Panc1 (cell line): Measurements from ENCODE around the gene ZNF550. TPM values are rescaled to one million over a fixed set of nuclear protein-coding genes. Genes with fewer than 3 reads are reported as not detected.
A peak's percentile ranks its signal among the peaks of the same experiment; 100 is the strongest.

Experiments used
- ATAC-seq: fragments of 200-7000 bp; cut with Tn5 transposase; 2 replicates; pipeline ENCODE4 v1.9.1; 2020; ENCODE audit warnings: mild to moderate bottlenecking, moderate library complexity
- BruUV-seq: library from RNA; stranded (reverse); fragments of 400-500 nt; replicated peaks from 2 replicates; lab custom pipeline; 2021; lab: Mats Ljungman, UMichigan
- CTCF ChIA-PET: fragments of 300-600 bp; sonication (Branson Sonifier 250); formaldehyde crosslinking; loops from one replicate; lab custom pipeline; 2022; ENCODE audit warnings: antibody characterized with exemption; lab: Charles Lee
- POLR2A ChIA-PET: fragments of 300-600 bp; sonication (Branson Sonifier 250); formaldehyde crosslinking; loops from one replicate; lab custom pipeline; 2022; ENCODE audit warnings: antibody characterized with exemption; lab: Charles Lee
- DNase-seq: peaks from one replicate; pipeline ENCODE4 v3.0.0-alpha.2; 2010; ENCODE audit warnings: low read depth, low spot score
- H3K27ac ChIP-seq: 2 replicates; pipeline ENCODE4 v1.5.1; 2011; ENCODE audit warnings: mild to moderate bottlenecking, low read length, inconsistent platforms
- H3K27me3 ChIP-seq: fragments of 200-500 bp; sonication (Bioruptor generic); 2 replicates; pipeline ENCODE4 v1.6.0; 2014; ENCODE audit warnings: low read length, inconsistent platforms; ENCODE audit not compliant: control insufficient read depth, insufficient read depth
- H3K36me3 ChIP-seq: fragments of 200-500 bp; sonication (Bioruptor generic); 2 replicates; pipeline ENCODE4 v1.5.1; 2014; ENCODE audit warnings: inconsistent platforms, mild to moderate bottlenecking, low read length, moderate library complexity; ENCODE audit not compliant: control insufficient read depth, insufficient read depth
- H3K4me1 ChIP-seq: 2 replicates; pipeline ENCODE4 v1.5.1; 2011; ENCODE audit warnings: inconsistent platforms, mild to moderate bottlenecking, low read length, moderate library complexity; ENCODE audit not compliant: control insufficient read depth, insufficient read depth
- H3K4me3 ChIP-seq, 2 experiments: 2 replicates each; pipeline ENCODE4 v1.5.1; 2011 to 2012; ENCODE audit warnings: low read depth in 2 of 2, low read length in 2 of 2, mild to moderate bottlenecking in 2 of 2, inconsistent platforms in 1 of 2, moderate library complexity in 1 of 2
- H3K9me3 ChIP-seq: fragments of 200-500 bp; sonication (Bioruptor generic); 2 replicates; pipeline ENCODE4 v1.5.1; 2014; ENCODE audit warnings: low read depth, mild to moderate bottlenecking, inconsistent platforms, low read length, moderate library complexity; ENCODE audit not compliant: control insufficient read depth, insufficient read depth
- CTCF ChIP-seq: fragments of 450-650 bp; IDR thresholded peaks from 2 replicates; pipeline ENCODE4 v1.5.1; 2017; ENCODE audit warnings: mild to moderate bottlenecking
- POLR2AphosphoS5 ChIP-seq: IDR thresholded peaks from 2 replicates; pipeline ENCODE4 v1.6.1; 2012; ENCODE audit warnings: mild to moderate bottlenecking, low read depth, low read length, moderate library complexity
- SIN3A ChIP-seq: IDR thresholded peaks from 2 replicates; pipeline ENCODE4 v1.6.1; 2012; ENCODE audit warnings: low read depth, mild to moderate bottlenecking, low read length, moderate library complexity, borderline replicate concordance; ENCODE audit not compliant: insufficient read depth
- TCF7L2 ChIP-seq: IDR thresholded peaks from 2 replicates; pipeline ENCODE4 v1.6.1; 2011; ENCODE audit warnings: mild to moderate bottlenecking, low read depth, low read length, inconsistent platforms
- in situ Hi-C: cut with HindIII; loops from 2 replicates; pipeline ENCODE4 v1.10.0; 2016; ENCODE audit warnings: low sequenced_read_pairs, low pct_unique_long_range_greater_than_20kb
- intact Hi-C: fragments of 100-400 bp; cut with micrococcal nuclease; formaldehyde crosslinking; loops from one replicate; pipeline ENCODE4 v1.10.0; 2022; ENCODE audit not compliant: unreplicated experiment
- total RNA-seq: library from RNA; stranded (reverse); gene quantifications from one replicate; pipeline ENCODE4 v1.2.1, GENCODE V29; 2021; ENCODE audit not compliant: unreplicated experiment
- TF ChIP-seq, protein P1 (sequence below), 2 experiments: IDR thresholded peaks; 2 replicates each; pipeline ENCODE4 v1.6.1; 2011 to 2012; ENCODE audit warnings: low read depth in 2 of 2, control low read depth in 1 of 2, low read length in 1 of 2, mild to moderate bottlenecking in 1 of 2, moderate library complexity in 1 of 2; ENCODE audit not compliant: insufficient read depth in 1 of 2

Gene ZNF550
- total RNA-seq, 1 experiment from 2014 or later = 15.1 TPM

DNA sequence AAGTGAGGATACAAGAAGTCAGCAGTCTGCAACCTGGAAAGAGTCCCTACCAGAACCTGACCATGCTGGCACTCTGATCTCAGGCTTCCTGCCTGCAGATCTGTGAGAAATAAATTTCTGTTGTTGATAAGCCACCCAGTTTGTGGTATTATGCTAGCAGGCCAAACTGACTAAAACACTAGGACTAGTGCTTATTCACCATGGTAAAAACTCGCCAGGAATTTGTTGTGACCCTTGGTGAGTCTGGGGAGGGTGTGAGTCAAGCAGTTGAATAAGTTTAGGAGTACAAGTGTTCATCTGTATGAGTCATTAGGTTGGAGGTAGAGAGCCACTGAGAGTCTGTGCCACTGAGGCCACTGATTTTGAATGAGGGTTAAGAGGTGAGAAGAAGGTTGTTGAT is 27.9 kb upstream of the ZNF550 start:
- no peaks in the 10 kb centered on the region for H3K36me3 ChIP-seq
- ATAC-seq (no peak), DNase-seq (no peak)
- ChIA-PET CTCF (no interaction called here), POLR2A (no interaction called here)
- H3K27me3 ChIP-seq = no peaks in the 10 kb centered on the region
- TF ChIP-seq, protein P1, sequence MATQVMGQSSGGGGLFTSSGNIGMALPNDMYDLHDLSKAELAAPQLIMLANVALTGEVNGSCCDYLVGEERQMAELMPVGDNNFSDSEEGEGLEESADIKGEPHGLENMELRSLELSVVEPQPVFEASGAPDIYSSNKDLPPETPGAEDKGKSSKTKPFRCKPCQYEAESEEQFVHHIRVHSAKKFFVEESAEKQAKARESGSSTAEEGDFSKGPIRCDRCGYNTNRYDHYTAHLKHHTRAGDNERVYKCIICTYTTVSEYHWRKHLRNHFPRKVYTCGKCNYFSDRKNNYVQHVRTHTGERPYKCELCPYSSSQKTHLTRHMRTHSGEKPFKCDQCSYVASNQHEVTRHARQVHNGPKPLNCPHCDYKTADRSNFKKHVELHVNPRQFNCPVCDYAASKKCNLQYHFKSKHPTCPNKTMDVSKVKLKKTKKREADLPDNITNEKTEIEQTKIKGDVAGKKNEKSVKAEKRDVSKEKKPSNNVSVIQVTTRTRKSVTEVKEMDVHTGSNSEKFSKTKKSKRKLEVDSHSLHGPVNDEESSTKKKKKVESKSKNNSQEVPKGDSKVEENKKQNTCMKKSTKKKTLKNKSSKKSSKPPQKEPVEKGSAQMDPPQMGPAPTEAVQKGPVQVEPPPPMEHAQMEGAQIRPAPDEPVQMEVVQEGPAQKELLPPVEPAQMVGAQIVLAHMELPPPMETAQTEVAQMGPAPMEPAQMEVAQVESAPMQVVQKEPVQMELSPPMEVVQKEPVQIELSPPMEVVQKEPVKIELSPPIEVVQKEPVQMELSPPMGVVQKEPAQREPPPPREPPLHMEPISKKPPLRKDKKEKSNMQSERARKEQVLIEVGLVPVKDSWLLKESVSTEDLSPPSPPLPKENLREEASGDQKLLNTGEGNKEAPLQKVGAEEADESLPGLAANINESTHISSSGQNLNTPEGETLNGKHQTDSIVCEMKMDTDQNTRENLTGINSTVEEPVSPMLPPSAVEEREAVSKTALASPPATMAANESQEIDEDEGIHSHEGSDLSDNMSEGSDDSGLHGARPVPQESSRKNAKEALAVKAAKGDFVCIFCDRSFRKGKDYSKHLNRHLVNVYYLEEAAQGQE (IDR thresholded peaks at IDR 0.05; ENCODE audit: insufficient read depth in 1 of 2, low read depth in 2 of 2, low read length in 1 of 2) = no peak
- TF ChIP-seq SIN3A (no peak), POLR2AphosphoS5 (no peak), CTCF (no peak), TCF7L2 (no peak)
- BruUV-seq = no TSS peak
- H3K9me3 ChIP-seq = peaks cover 20% of the 10 kb centered on the region
- no peak overlapping the region for H3K4me3 ChIP-seq
- H3K4me1 ChIP-seq = no peaks in the 10 kb centered on the region
- no peak overlapping the region for H3K27ac ChIP-seq
- in situ Hi-C loops (no loop called here), intact Hi-C loops (no loop called here)

DNA sequence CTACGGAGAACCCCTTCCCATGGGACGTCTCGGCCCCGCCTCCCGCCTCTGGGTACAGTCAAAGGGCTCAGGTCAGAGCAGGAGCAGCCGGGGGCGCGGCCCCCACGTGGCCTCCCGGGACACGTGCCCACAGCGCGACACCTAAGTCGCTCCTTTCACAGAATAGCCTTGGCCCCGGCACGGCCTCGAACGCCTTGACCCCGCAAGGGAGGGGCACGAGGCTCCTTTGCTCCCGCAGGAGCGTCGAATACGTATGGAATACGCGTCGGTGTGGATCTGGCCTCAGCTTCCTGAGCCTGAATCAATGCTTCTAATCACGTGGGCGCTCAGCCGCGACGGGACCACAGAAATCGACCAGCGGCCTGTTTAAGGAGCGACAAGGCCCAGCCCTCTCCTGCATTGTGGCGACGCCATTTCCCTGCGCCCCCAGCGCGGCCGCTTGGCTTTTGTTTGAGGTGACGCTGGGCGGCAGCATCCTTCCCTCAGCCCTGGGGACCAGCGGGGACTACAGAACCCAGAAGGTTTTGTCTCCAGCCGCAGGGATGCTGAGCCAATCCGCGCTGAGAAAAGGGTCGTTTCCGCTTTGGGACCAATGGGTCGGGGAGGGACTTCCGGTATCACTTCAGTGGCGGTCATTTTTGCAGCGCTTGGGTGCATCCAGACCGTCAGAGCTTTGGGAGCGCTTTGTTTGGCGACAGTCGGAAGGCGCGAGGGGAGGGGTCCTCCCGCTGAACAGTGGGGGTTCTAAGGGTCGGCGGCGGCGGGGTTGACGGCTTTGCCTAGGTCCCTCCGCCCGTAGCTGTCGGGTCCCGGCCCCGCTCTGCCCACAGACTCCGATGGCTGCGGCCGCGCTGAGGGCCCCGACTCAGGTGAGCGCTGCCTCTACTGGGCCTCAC is 24.1 kb upstream of the ZNF550 start, which contains the start of gene ZIK1:
Gene ZIK1, plus strand, starts transcription at position 625 of the 896 bp plus-strand sequence. Its CDS starts 212 bp downstream, at position 837.
- POLR2A ChIA-PET = no interaction called here

More for the DNA sequence above, 24.1 kb upstream of the ZNF550 start, which contains the start of gene ZIK1:
- intact Hi-C loops (no loop called here), in situ Hi-C loops (no loop called here)
- ATAC-seq = no peak
- peak within 1 kb of the TSS in 1 of 2 experiments; percentile 21; a peak in 1 of 4 replicates for H3K4me3 ChIP-seq
- H3K4me1 ChIP-seq = peaks cover 3% of the 10 kb centered on the region; the same call in 1 of the 2 replicates
- BruUV-seq = no TSS peak
- peaks cover 4% of the 10 kb centered on the region; the same call in 1 of the 2 replicates for H3K9me3 ChIP-seq
- no peak within 1 kb of the TSS for H3K27ac ChIP-seq
- no peaks in the 10 kb centered on the region for H3K36me3 ChIP-seq
- no peak for DNase-seq
- no peaks in the 10 kb centered on the region for H3K27me3 ChIP-seq
- CTCF ChIA-PET = no interaction called here
- TF ChIP-seq CTCF = no peak
- no peak for TF ChIP-seq POLR2AphosphoS5
- TF ChIP-seq, protein P1 (IDR thresholded peaks at IDR 0.05; ENCODE audit: insufficient read depth in 1 of 2, low read depth in 2 of 2, low read length in 1 of 2) = no peak
- no peak for TF ChIP-seq TCF7L2
- TF ChIP-seq SIN3A = no peak
